Muscle layer of colon (tissue), 2 donors: Measurements from ENCODE around the gene RND3.

Experiments
- H3K27ac ChIP-seq: one replicate; pipeline ENCODE4 v1.7.0; 2013; ENCODE audit warnings: low read depth, mild to moderate bottlenecking, low read length, moderate library complexity
- H3K27me3 ChIP-seq, 2 donors: one replicate each; pipeline ENCODE4 v1.7.0; 2013; ENCODE audit warnings: low read length in 2 of 2, mild to moderate bottlenecking in 2 of 2; ENCODE audit not compliant: insufficient read depth in 2 of 2, control insufficient read depth in 1 of 2
- H3K36me3 ChIP-seq: one replicate; pipeline ENCODE4 v1.7.0; 2013; ENCODE audit warnings: mild to moderate bottlenecking, low read length; ENCODE audit not compliant: insufficient read depth
- H3K4me1 ChIP-seq: one replicate; pipeline ENCODE4 v1.7.0; 2013; ENCODE audit warnings: mild to moderate bottlenecking, low read length; ENCODE audit not compliant: insufficient read depth
- H3K4me3 ChIP-seq, 2 donors: one replicate each; pipeline ENCODE4 v1.7.0; 2013; ENCODE audit warnings: low read length in 2 of 2, low read depth in 1 of 2, mild to moderate bottlenecking in 1 of 2, moderate library complexity in 1 of 2
- H3K9ac ChIP-seq: one replicate; pipeline ENCODE4 v1.7.0; 2013; ENCODE audit warnings: low read length
- H3K9me3 ChIP-seq: one replicate; pipeline ENCODE4 v1.7.0; 2013; ENCODE audit warnings: mild to moderate bottlenecking, low read length
- donor health status: abdominal sarcoma.
- donor health status: Adenocarcinoma of cecum.

Gene RND3

DNA sequence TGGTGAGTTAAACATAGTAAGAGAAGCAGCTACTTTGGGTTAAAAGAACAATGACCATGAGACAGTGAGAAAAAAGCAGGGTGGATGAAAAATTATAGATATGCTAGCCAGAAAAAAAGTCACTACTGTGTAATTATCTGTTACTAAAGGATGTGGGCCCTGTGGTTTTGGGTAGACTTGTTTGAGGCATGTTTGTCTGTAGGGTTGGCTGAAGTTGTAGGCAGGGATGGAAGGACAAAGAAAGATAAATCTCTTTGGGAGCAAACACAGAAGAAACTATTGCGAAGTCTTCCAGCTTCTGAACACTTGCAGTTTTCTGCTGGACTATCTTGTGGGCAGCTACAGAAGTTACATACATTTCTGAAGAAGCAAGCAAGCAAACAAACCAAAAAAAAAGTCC is 28.2 kb downstream of the RND3 start:
- Histone ChIP-seq H3K27ac (no peak overlapping the region), H3K9ac (no peak overlapping the region), H3K36me3 (no peaks in the 10 kb centered on the region), H3K4me3 (no peak overlapping the region), H3K9me3 (no peaks in the 10 kb centered on the region), H3K4me1 (no peaks in the 10 kb centered on the region), H3K27me3 (no peaks in the 10 kb centered on the region)

DNA sequence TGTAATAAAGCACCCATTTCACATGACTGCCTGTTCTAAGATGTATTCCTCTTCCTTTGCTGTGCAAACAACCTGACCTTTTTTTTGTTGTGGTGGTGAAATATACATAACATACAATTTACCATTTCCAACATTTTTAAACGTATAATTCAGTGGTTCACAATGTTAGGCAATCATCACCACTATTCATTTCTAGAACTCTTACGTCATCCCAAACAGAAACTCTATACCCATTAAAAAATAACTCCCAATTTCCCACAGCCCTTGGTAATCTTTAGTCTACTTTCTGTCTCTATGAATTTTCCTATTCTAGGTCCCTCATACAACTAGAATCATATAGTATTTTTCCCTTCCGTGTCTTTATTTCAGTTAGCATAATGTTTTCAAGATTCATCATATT is 36.7 kb downstream of the RND3 start:
- no peaks in the 10 kb centered on the region for H3K27me3 ChIP-seq
- no peaks in the 10 kb centered on the region for H3K4me1 ChIP-seq
- no peaks in the 10 kb centered on the region for H3K9me3 ChIP-seq
- no peak overlapping the region for H3K27ac ChIP-seq
- H3K4me3 ChIP-seq = no peak overlapping the region
- H3K9ac ChIP-seq = no peak overlapping the region
- H3K36me3 ChIP-seq = no peaks in the 10 kb centered on the region

DNA sequence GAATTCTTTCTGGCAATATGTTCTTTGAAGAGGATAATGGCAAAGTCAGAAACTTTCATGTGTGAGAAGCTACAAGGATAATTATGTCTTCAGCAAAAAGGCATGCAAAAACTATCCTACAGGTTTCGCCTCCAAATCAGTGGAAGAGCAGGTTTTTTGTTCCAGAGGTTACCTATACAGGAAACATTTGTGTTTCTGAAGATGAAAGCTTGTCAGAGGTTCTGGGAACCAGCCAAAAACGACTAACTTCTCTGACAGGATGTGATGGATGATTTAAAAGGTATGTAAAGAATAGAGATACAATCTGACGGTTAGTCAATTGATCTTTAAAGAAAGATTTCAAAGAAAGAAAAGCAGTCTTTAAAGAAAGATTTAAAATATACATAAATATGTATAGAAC is 37.6 kb downstream of the RND3 start:
- Histone ChIP-seq H3K9me3 (no peaks in the 10 kb centered on the region), H3K27ac (no peak overlapping the region), H3K36me3 (no peaks in the 10 kb centered on the region), H3K9ac (no peak overlapping the region), H3K27me3 (no peaks in the 10 kb centered on the region), H3K4me3 (no peak overlapping the region), H3K4me1 (no peaks in the 10 kb centered on the region)

DNA sequence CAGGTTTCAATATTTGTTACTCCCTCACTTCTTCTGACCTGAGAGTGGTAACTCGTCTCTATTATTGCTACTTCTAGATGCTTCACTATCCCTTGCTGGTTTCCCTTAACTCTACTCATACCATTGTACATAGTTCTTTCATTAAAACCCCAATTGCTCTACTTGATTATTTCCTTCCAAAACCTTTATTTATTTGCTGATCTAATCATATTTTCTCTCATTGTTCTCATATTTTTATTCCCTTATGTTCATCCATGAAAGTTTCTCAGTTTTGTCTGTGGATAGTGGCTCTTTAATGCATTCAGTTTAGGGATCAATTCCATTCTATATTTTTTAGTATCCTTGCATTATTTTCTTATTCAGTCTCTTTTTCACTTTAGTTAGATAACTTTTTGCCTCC is 42.1 kb downstream of the RND3 start:
- H3K27me3 ChIP-seq = no peaks in the 10 kb centered on the region
- no peak overlapping the region for H3K27ac ChIP-seq
- no peaks in the 10 kb centered on the region for H3K4me1 ChIP-seq
- H3K36me3 ChIP-seq = no peaks in the 10 kb centered on the region
- H3K9ac ChIP-seq = no peak overlapping the region
- H3K9me3 ChIP-seq = no peaks in the 10 kb centered on the region
- no peak overlapping the region for H3K4me3 ChIP-seq

DNA sequence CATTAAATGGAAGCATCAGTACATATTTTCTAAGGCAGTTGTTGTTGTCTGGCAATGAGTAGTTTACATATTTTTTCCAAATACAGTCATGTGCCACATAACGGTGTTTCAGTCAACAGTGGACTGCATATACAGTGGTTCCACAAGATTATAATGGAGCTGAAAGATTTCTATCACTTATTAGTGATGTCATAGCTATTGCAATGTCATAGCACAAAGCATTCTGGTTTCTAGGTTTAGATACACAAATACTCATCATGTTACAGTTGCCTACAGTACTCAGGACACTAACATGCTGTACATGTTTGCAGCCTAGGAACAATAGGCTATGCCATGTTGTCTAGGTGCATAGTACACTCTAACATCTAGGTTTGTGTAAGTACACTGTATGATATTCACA is 45.0 kb downstream of the RND3 start:
- Histone ChIP-seq H3K27me3 (no peaks in the 10 kb centered on the region), H3K9ac (no peak overlapping the region), H3K9me3 (no peaks in the 10 kb centered on the region), H3K36me3 (no peaks in the 10 kb centered on the region), H3K27ac (no peak overlapping the region), H3K4me1 (no peaks in the 10 kb centered on the region), H3K4me3 (no peak overlapping the region)

DNA sequence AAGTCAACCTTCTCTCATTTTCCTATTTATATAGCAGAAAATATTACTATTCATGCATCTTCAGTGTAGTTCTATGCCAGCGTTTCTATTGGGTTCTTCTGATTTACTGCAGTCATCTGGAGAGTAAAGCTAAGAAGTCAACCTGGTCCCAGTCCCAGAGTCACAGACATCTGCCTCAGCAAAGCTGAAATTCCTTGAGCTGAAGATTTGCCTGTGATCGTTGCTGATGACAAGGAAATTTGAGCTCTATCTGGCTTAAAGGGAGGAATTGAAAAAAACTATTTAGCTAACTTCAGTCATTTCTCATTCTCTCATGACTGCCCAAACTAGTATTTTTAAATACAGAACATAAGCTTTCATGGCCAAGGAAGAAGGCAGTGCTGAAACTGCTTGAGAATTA is 45.7 kb downstream of the RND3 start:
- no peak overlapping the region for H3K27ac ChIP-seq
- H3K9ac ChIP-seq = no peak overlapping the region
- H3K9me3 ChIP-seq = no peaks in the 10 kb centered on the region
- no peaks in the 10 kb centered on the region for H3K4me1 ChIP-seq
- no peaks in the 10 kb centered on the region for H3K36me3 ChIP-seq
- H3K4me3 ChIP-seq = no peak overlapping the region
- H3K27me3 ChIP-seq = no peaks in the 10 kb centered on the region

DNA sequence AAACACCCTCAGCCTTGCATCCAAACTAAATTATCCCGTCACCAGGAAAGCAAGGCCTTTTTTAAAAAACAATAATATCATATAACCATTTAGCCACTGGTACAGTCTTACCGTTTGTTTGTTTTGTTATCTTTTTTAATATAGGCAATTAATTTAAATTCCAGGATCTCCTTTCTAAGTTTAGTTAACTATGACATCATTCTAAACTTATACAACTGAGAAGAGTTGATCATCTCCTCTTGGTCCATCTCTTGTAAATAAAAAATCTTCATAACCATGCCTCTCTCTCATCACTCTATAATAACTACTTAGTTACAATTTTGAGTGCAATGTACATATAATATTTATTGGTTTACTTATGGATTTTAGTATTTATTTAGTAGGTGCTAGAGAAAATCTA is 46.2 kb downstream of the RND3 start:
- Histone ChIP-seq H3K9me3 (no peaks in the 10 kb centered on the region), H3K9ac (no peak overlapping the region), H3K36me3 (no peaks in the 10 kb centered on the region), H3K4me1 (no peaks in the 10 kb centered on the region), H3K27me3 (no peaks in the 10 kb centered on the region), H3K27ac (no peak overlapping the region), H3K4me3 (no peak overlapping the region)

DNA sequence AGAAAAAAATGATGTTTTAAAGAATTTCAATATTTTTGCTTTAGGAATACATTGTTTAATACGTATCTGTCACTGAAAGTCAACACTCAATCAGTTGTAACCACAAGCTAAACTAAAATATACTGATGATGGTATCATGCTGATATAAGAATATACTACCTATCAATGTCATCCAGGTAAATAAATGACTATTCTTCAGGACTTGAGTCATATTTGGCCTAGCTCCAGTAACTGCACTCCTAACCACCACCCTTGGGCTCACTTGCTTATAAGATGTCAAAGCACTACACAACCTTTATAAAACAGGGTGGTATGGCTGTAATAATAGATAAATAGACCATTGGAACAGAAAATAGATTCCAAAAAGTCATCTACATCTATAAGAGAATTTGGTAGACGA is 48.8 kb downstream of the RND3 start:
- Histone ChIP-seq H3K4me1 (no peaks in the 10 kb centered on the region), H3K9ac (no peak overlapping the region), H3K27ac (no peak overlapping the region), H3K9me3 (no peaks in the 10 kb centered on the region), H3K27me3 (no peaks in the 10 kb centered on the region), H3K4me3 (no peak overlapping the region), H3K36me3 (no peaks in the 10 kb centered on the region)

DNA sequence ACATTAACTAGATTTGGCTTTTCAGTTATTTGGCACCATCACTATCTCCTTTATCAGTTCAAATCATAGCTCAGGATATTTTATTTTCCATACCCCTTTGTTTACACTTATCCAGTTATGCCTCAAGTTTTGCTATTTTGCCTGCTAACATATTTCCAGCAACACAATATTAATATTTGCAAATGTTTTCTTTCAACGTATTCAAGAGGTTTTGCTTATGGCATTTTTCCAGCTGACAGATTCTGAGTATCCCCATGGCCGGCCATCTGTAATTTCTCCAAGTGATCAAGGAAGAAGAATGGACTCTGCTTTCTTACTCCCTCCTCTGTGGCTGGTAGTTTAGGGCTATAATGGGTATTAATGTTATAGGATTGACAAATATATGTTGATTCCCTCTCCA is 49.4 kb downstream of the RND3 start:
- H3K9me3 ChIP-seq = no peaks in the 10 kb centered on the region
- H3K27ac ChIP-seq = no peak overlapping the region
- H3K4me1 ChIP-seq = no peaks in the 10 kb centered on the region
- H3K9ac ChIP-seq = no peak overlapping the region
- no peak overlapping the region for H3K4me3 ChIP-seq
- no peaks in the 10 kb centered on the region for H3K36me3 ChIP-seq
- H3K27me3 ChIP-seq = no peaks in the 10 kb centered on the region

DNA sequence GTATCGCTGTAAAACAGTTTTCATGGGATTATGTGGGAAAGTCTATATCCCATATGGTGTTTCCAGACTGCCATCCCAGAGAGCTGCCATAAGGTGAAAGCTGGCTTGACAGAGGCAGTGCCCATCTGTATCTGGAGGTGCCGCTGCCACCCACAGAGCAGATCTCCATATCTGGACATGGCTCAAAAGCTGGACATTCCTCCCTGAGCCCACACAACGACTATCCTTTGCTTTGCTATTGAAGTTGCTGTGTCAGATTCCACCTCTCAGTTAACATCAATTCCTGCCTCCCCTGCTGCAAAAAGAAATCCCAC is 55.2 kb downstream of the RND3 start:
- H3K27me3 ChIP-seq = no peaks in the 10 kb centered on the region
- no peaks in the 10 kb centered on the region for H3K36me3 ChIP-seq
- H3K9me3 ChIP-seq = no peaks in the 10 kb centered on the region
- no peaks in the 10 kb centered on the region for H3K4me1 ChIP-seq
- H3K27ac ChIP-seq = no peak overlapping the region
- no peak overlapping the region for H3K4me3 ChIP-seq
- H3K9ac ChIP-seq = no peak overlapping the region

DNA sequence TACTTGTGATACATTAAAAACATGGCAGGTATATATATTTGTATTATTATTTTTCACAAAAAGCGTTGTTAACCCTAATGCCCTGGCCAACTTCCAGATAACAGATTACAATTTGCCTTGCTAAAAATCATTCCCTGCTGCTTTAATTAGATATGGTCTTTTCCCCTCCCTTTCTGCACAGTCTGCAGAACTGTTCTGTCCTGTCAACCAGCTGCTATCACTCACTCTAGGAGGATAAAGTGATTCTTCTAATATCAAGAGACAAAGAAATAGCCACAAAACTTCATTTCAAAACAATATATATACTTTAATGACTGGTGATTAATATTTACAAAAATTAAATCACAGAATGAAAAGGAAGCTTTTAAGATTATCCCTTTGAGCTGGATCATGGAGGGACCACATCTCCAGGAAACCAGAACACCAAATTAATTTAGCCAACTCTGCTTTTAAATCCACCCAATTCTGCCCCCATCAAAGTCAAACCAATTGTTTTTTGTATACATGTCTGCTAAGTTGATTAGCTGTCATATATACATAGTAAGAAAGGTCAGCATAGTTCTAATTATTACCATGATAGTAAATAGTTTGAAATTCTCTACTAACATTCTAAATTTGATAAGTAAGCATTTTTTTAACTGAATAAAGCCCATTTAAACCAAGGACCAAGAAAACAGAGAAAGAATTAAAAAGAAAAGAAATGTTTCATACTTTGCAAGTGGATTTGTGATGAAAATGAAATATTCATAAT is 55.7 kb downstream of the RND3 start:
- H3K4me1 ChIP-seq = no peaks in the 10 kb centered on the region
- H3K27ac ChIP-seq = no peak overlapping the region
- H3K9ac ChIP-seq = no peak overlapping the region
- no peaks in the 10 kb centered on the region for H3K9me3 ChIP-seq
- H3K27me3 ChIP-seq = no peaks in the 10 kb centered on the region
- no peaks in the 10 kb centered on the region for H3K36me3 ChIP-seq
- H3K4me3 ChIP-seq = no peak overlapping the region

DNA sequence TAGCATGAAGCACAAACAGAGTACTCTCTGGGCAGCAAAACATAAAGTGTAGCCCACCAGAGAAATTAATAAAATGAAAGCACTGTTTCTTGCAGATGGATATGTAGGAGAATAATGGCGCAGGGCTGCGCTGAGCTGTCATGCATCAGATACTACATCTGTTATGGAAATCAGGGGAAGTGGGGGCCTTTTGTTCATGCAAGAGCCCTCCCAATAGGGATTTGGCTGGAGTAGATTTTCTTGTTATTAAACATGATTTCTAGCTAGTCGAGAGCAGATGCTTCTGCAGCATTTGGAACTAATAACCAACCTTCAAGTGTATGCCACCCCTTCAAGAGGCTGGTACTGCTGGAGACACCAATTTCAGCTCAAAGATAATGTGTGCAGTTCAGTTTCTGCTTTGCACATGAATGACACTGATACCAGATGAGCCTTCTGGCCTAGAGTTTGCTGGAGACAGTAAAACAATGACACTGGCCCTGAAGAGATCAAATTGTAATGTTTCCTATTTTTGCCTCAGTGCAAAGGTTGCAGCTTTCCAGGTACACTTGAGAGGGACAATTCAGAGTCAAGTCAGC is 58.0 kb downstream of the RND3 start:
- Histone ChIP-seq H3K27me3 (no peaks in the 10 kb centered on the region), H3K4me3 (no peak overlapping the region), H3K36me3 (no peaks in the 10 kb centered on the region), H3K9ac (no peak overlapping the region), H3K9me3 (no peaks in the 10 kb centered on the region), H3K27ac (no peak overlapping the region), H3K4me1 (no peaks in the 10 kb centered on the region)
